Fibroblast of the aortic adventitia (primary cell): ENCODE results near the gene ARMC7. TPM values are rescaled to one million over a fixed set of nuclear protein-coding genes. Genes with fewer than 3 reads are reported as not detected.

Source experiments
- DNase-seq: peaks from one replicate; pipeline ENCODE4 v3.0.0-alpha.2; 2010; ENCODE audit warnings: low read depth
- H3K4me3 ChIP-seq: 2 replicates; pipeline ENCODE4 v1.5.1; 2011; ENCODE audit warnings: low read depth, mild to moderate bottlenecking, control low read depth, low read length, moderate library complexity
- CTCF ChIP-seq: IDR thresholded peaks from 2 replicates; pipeline ENCODE4 v1.5.1; 2011; ENCODE audit warnings: mild to moderate bottlenecking, low read length, control low read depth, inconsistent platforms; ENCODE audit not compliant: insufficient read depth
- total RNA-seq: library from RNA; depleted of rRNA; stranded (reverse); fragments of >200 nt; gene quantifications from 2 replicates; pipeline ENCODE4 v1.2.3, GENCODE V29; 2012; ENCODE audit warnings: low replicate concordance

The ARMC7 gene
- total RNA-seq, 1 donor, result 3.4 TPM

- no peak for DNase-seq
- peak overlapping the region; percentile 91 for H3K4me3 ChIP-seq
- no peak for TF ChIP-seq CTCF
Observed at GRCh38 chr17:75110234-75110937, 617 bp downstream of the ARMC7 start.

- no peak for TF ChIP-seq CTCF
- H3K4me3 ChIP-seq, result no peak overlapping the region
- no peak for DNase-seq
Observed at GRCh38 chr17:75111777-75112335, 2.1 kb downstream of the ARMC7 start.

- peak; percentile 94 for TF ChIP-seq CTCF
- peak overlapping the region; percentile 68 for H3K4me3 ChIP-seq
- DNase-seq, result peak; percentile 95
Observed at GRCh38 chr17:75113798-75114551, 4.2 kb downstream of the ARMC7 start.

- no peak for TF ChIP-seq CTCF
- no peak for DNase-seq
- H3K4me3 ChIP-seq, result peak overlapping the region; percentile 68
Observed at GRCh38 chr17:75114552-75115314, 5.0 kb downstream of the ARMC7 start.

- H3K4me3 ChIP-seq, result no peak overlapping the region
- no peak for DNase-seq
- no peak for TF ChIP-seq CTCF
Observed at GRCh38 chr17:75115555-75115954, 5.8 kb downstream of the ARMC7 start.

- TF ChIP-seq CTCF, result no peak
- DNase-seq, result peak; percentile 37
Observed at GRCh38 chr17:75116737-75117136, 7.0 kb downstream of the ARMC7 start.

More at GRCh38 chr17:75116737-75117136, 7.0 kb downstream of the ARMC7 start:
- H3K4me3 ChIP-seq, result no peak overlapping the region
